Germinal center (tissue), 1 donor: ENCODE data around the gene USPL1.

ENCODE experiments used
- DNase-seq: peaks from one replicate; pipeline ENCODE4 v3.0.0; 2012; ENCODE audit warnings: mixed read lengths, low spot score

Gene USPL1

GRCh38 chr13:30660796-30661195, 43.1 kb downstream of the USPL1 start:
- DNase-seq, result no peak

- DNase-seq, result peak; percentile 20
Measured at GRCh38 chr13:30664689-30665275, 47.1 kb downstream of the USPL1 start.

GRCh38 chr13:30665638-30666037, 47.9 kb downstream of the USPL1 start:
- DNase-seq, result no peak

GRCh38 chr13:30666113-30666512, 48.4 kb downstream of the USPL1 start:
- DNase-seq, result no peak

- DNase-seq, result no peak
Measured at GRCh38 chr13:30667014-30667413, 49.3 kb downstream of the USPL1 start.

- no peak for DNase-seq
Measured at GRCh38 chr13:30668312-30668711, 50.6 kb downstream of the USPL1 start.

GRCh38 chr13:30671271-30671815, 53.6 kb downstream of the USPL1 start:
- no peak for DNase-seq

- peak; percentile 93 for DNase-seq
Measured at GRCh38 chr13:30673669-30674521, 56.2 kb downstream of the USPL1 start.

- no peak for DNase-seq
Measured at GRCh38 chr13:30675717-30676116, 58.0 kb downstream of the USPL1 start.

- DNase-seq, result no peak
Measured at GRCh38 chr13:30676672-30677071, 59.0 kb downstream of the USPL1 start.

- peak; percentile 54 for DNase-seq
Measured at GRCh38 chr13:30679483-30680330, 62.0 kb downstream of the USPL1 start.

GRCh38 chr13:30681843-30682242, 64.1 kb downstream of the USPL1 start:
- DNase-seq, result no peak

- DNase-seq, result no peak
Measured at GRCh38 chr13:30685320-30685859, 67.7 kb downstream of the USPL1 start.

GRCh38 chr13:30685987-30686386, 68.3 kb downstream of the USPL1 start:
- DNase-seq, result no peak

GRCh38 chr13:30687601-30688000, 69.9 kb downstream of the USPL1 start:
- no peak for DNase-seq

- no peak for DNase-seq
Measured at GRCh38 chr13:30689752-30690151, 72.0 kb downstream of the USPL1 start.

GRCh38 chr13:30690282-30691188, 72.8 kb downstream of the USPL1 start:
- DNase-seq, result peak; percentile 42

GRCh38 chr13:30692113-30692512, 74.4 kb downstream of the USPL1 start:
- no peak for DNase-seq

GRCh38 chr13:30696278-30697176, 78.8 kb downstream of the USPL1 start:
- no peak for DNase-seq
